Hematopoietic multipotent progenitor cell (in vitro differentiated cells): ENCODE data around the gene TAMALIN. TPM values are rescaled to one million over a fixed set of nuclear protein-coding genes. Genes with fewer than 3 reads are reported as not detected.

ENCODE experiments used
- small RNA-seq: library from RNA; depleted of rRNA; stranded (forward); fragments of <200 nt; gene quantifications from one replicate; pipeline ENCODE3, GENCODE V24; 2012
- total RNA-seq: library from RNA; depleted of rRNA; stranded (reverse); fragments of >200 nt; gene quantifications from one replicate; pipeline ENCODE4 v1.2.3, GENCODE V29; 2012

Gene TAMALIN
- total RNA-seq, 1 donor = 26.7 TPM

Small RNA genes within 50 kb of the gene (small RNA-seq; reads per million reads assigned to genes)
- gene RNU6-574P = not detected

Other genes with a start within 250 kb of the TAMALIN start
- gene FIGNL2, start 158.2 kb upstream of the TAMALIN start, total RNA-seq = 0.81 TPM
- not detected for gene ANKRD33, start 118.8 kb upstream of the TAMALIN start, total RNA-seq
- under 0.01 TPM for gene ACVRL1, start 99.4 kb upstream of the TAMALIN start, total RNA-seq
- 11.8 TPM for gene ACVR1B, start 55.2 kb upstream of the TAMALIN start, total RNA-seq
- gene NR4A1, start 44.5 kb downstream of the TAMALIN start, total RNA-seq = 33.1 TPM
- gene ATG101, start 63.0 kb downstream of the TAMALIN start, total RNA-seq = 35.8 TPM
- gene SMIM41, start 72.8 kb downstream of the TAMALIN start, total RNA-seq = under 0.01 TPM
- under 0.01 TPM for gene KRT80, start 185.1 kb downstream of the TAMALIN start, total RNA-seq
- gene KRT7, start 226.3 kb downstream of the TAMALIN start, total RNA-seq = 3.8 TPM